ENCODE results near the gene PRDM15. TPM values are rescaled to one million over a fixed set of nuclear protein-coding genes. Genes with fewer than 3 reads are reported as not detected.

The PRDM15 gene
- total RNA-seq, 4 donors from 2014 or later: 5.3 to 20.8 (median 13.6) TPM

- no peak for ATAC-seq (ENCODE audit: low FRiP score)
- TF ChIP-seq CTCF (IDR thresholded peaks at IDR 0.05): no peak
These were observed 46.6 kb upstream of the PRDM15 start for GRCh38 chr21:41925767-41926116.

GRCh38 chr21:41924368-41924754 is 45.2 kb upstream of the PRDM15 start:
- ATAC-seq (ENCODE audit: low FRiP score) (no peak), DNase-seq (ENCODE audit: low spot score) (no peak)
- no peak for TF ChIP-seq CTCF (IDR thresholded peaks at IDR 0.05)

More at GRCh38 chr21:41925767-41926116, 46.6 kb upstream of the PRDM15 start:
- no peak for DNase-seq (ENCODE audit: low spot score)

GRCh38 chr21:41923631-41924367 is 44.7 kb upstream of the PRDM15 start:
- DNase-seq (ENCODE audit: low spot score): no peak

GRCh38 chr21:41923186-41923585 is 44.0 kb upstream of the PRDM15 start:
- ATAC-seq (ENCODE audit: low FRiP score) (no peak), DNase-seq (ENCODE audit: low spot score) (no peak)
- TF ChIP-seq CTCF (IDR thresholded peaks at IDR 0.05): no peak

More at GRCh38 chr21:41923631-41924367, 44.7 kb upstream of the PRDM15 start:
- peak; percentile 48 for ATAC-seq (ENCODE audit: low FRiP score)
- TF ChIP-seq CTCF (IDR thresholded peaks at IDR 0.05): no peak

DNA sequence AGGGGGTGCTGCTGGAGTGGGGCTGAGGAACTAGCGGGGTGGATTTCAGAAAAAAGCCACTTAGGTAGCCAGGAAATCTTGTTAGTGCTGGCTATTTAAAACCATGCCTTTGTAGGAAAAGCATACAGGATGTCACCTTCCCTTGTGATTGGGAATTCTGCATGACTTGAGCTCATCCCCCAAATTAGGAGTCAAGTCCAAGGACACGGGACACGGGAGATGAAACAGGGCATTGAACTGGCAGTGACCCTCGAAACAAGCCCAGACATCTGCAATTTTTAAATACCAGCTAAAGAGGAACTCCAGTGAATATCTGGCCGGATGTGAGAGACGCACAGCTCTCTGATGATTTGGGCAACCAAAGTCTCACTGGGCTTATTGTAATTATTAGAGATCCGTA is 41.9 kb upstream of the PRDM15 start:
- TF ChIP-seq CTCF (IDR thresholded peaks at IDR 0.05): no peak
- ATAC-seq (ENCODE audit: low FRiP score) (no peak), DNase-seq (ENCODE audit: low spot score) (no peak)

DNA sequence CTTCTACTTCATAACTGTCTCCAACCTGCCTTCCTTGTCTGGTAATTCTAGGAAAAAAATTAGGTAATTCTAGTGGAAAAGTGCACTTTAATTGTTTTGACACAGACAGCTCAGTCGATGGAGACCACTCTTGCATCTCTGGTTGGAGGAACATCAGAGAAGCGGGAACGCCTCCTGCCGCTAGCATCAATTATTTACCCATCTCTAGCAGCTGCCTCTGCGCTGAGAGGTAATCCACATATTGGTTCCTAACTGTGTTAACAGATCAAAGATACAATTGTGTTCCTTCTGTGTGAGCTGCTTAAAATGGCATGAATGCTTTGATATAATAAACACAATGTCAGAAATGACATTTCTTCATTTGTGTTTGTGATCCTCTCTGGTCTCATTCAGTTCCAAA is 41.3 kb upstream of the PRDM15 start:
- no peak for TF ChIP-seq CTCF (IDR thresholded peaks at IDR 0.05)

GRCh38 chr21:41919666-41920398 is 40.7 kb upstream of the PRDM15 start:
- no peak for TF ChIP-seq CTCF (IDR thresholded peaks at IDR 0.05)
- DNase-seq (ENCODE audit: low spot score) (no peak), ATAC-seq (ENCODE audit: low FRiP score) (no peak)

More for the DNA sequence above, 41.3 kb upstream of the PRDM15 start:
- ATAC-seq (ENCODE audit: low FRiP score): no peak
- DNase-seq (ENCODE audit: low spot score): no peak
